ENCODE results near the gene RDH5. TPM values are rescaled to one million over a fixed set of nuclear protein-coding genes. Genes with fewer than 3 reads are reported as not detected.

Gene RDH5
- polyA plus RNA-seq, 1 donor from 2014 or later = 2.2 TPM

- no peaks in the 10 kb centered on the region for H3K36me3 Mint-ChIP-seq
- H3K27ac Mint-ChIP-seq = no peak overlapping the region
- peaks cover 3% of the 10 kb centered on the region for H3K27me3 Mint-ChIP-seq
- H3K9me3 Mint-ChIP-seq = no peaks in the 10 kb centered on the region
- no peak overlapping the region for H3K4me3 Mint-ChIP-seq
- H3K4me1 Mint-ChIP-seq = peaks cover 0 to 3% (median 2%) of the 10 kb centered on the region in 3 donors
These were observed 31.2 kb upstream of the RDH5 start for GRCh38 chr12:55688716-55689655.

GRCh38 chr12:55692631-55693322 lies 27.4 kb upstream of the RDH5 start:
- H3K9me3 Mint-ChIP-seq = no peaks in the 10 kb centered on the region
- no peak overlapping the region for H3K4me3 Mint-ChIP-seq
- peaks cover 1% of the 10 kb centered on the region for H3K27me3 Mint-ChIP-seq
- no peaks in the 10 kb centered on the region for H3K4me1 Mint-ChIP-seq
- H3K27ac Mint-ChIP-seq = no peak overlapping the region
- no peaks in the 10 kb centered on the region for H3K36me3 Mint-ChIP-seq

DNA sequence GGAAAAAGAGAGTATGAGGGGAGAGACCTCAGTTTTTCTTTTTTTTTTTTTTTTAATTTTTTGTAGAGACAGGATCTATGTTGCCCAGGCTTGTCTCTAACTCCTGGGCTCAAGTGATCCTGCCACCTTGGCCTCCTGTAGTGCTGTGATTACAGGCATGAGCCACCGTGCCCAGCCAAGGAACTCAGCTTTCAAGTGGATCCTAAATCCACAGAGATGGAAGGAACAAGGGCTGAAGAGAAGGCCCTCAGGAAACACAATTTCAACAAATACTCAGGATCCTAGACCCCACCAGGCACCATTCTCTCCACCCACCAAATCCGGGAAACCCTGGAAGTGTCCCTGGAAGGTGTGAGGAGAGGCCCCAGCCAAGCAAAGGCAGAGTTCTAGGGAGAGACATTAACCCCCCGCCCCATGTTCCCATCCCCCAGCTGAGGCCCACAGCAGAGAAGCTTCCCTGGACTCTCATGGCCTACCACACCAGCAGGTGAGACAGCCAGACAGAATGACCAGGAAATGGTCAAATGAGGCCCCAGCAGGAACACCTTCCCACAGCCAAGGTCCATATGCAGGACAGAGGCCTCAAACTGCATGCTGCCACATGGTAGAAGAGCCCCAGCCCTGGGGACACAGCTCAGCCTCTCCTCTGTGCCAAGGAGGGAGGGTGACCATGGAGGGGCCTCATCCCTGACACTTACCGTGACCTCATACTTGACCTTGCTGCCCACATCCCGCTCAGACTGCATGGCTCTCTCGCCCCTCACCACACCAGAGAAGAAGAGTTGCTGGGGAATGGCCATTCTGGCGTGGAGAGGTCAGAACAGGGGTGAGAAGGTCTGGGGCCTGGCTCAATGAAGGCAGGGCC lies 26.6 kb upstream of the RDH5 start:
- H3K4me1 Mint-ChIP-seq = no peaks in the 10 kb centered on the region
- H3K9me3 Mint-ChIP-seq = no peaks in the 10 kb centered on the region
- H3K36me3 Mint-ChIP-seq = no peaks in the 10 kb centered on the region
- H3K27ac Mint-ChIP-seq = no peak overlapping the region
- H3K4me3 Mint-ChIP-seq = no peak overlapping the region
- no peaks in the 10 kb centered on the region for H3K27me3 Mint-ChIP-seq

DNA sequence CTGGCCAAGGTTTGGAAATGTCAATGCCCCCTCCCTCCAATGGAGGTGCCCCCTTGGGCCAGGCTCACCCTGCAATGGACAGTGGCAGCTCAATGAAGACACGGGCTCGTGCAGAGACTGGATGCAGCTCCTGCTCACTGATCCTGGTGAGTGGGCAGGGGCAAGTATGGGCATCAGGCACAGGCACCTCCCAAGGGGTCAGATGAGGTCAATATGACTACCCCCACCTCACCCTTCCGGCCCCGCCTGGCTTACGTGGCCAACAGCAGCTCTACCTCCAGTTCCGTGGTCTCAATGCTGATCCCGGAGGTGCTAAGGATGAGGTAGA lies 26.0 kb upstream of the RDH5 start:
- Mint-ChIP-seq H3K27me3 (no peaks in the 10 kb centered on the region), H3K27ac (no peak overlapping the region), H3K4me1 (no peaks in the 10 kb centered on the region), H3K4me3 (no peak overlapping the region), H3K36me3 (no peaks in the 10 kb centered on the region), H3K9me3 (no peaks in the 10 kb centered on the region)

DNA sequence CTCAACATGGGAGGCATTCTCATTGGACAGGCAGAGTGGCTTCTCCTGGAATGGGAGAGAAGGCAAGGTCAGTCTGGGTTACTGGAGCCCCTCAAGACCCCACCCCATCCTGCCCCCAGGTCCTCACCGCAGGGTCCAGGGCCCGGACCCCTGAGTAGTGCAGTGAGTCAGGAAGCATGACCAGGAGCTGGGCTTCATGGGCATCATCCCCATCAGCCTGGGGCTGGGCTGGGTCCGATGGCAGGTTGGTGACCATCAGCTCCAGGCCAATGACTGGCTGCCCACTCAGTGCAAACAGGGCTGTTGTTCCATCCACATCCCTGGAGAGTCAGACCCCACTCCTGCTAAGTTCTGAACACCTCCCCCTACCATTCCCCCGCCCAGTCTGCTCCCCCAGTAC lies 25.5 kb upstream of the RDH5 start:
- Mint-ChIP-seq H3K27me3 (no peaks in the 10 kb centered on the region), H3K36me3 (no peaks in the 10 kb centered on the region), H3K9me3 (no peaks in the 10 kb centered on the region), H3K27ac (no peak overlapping the region), H3K4me3 (no peak overlapping the region), H3K4me1 (no peaks in the 10 kb centered on the region)

DNA sequence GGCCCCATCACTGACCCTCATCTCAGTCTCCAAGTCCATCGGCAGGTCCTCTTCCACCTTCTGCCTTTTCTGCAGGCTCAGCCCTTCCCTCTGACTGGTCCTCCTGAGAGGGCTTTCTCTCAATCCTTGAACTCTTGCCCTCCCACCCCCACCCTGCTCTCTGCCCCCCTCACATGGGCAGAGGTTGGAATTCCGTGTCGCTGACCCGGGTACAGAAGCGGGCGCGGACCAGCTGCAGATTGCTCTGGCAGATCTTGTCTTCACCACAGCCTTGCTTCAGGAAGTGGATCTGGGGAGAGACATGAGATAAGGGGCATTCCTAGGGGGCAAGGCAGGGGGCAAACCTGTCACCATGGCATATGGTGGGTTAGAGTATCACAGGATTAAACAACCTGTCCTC lies 24.8 kb upstream of the RDH5 start:
- Mint-ChIP-seq H3K4me1 (no peaks in the 10 kb centered on the region), H3K36me3 (no peaks in the 10 kb centered on the region), H3K4me3 (no peak overlapping the region), H3K9me3 (no peaks in the 10 kb centered on the region), H3K27me3 (peaks cover 2% of the 10 kb centered on the region), H3K27ac (no peak overlapping the region)

GRCh38 chr12:55696141-55696540 lies 24.1 kb upstream of the RDH5 start:
- no peak overlapping the region for H3K4me3 Mint-ChIP-seq
- H3K9me3 Mint-ChIP-seq = no peaks in the 10 kb centered on the region
- H3K27me3 Mint-ChIP-seq = peaks cover 2% of the 10 kb centered on the region
- H3K36me3 Mint-ChIP-seq = no peaks in the 10 kb centered on the region
- no peak overlapping the region for H3K27ac Mint-ChIP-seq
- H3K4me1 Mint-ChIP-seq = no peaks in the 10 kb centered on the region

DNA sequence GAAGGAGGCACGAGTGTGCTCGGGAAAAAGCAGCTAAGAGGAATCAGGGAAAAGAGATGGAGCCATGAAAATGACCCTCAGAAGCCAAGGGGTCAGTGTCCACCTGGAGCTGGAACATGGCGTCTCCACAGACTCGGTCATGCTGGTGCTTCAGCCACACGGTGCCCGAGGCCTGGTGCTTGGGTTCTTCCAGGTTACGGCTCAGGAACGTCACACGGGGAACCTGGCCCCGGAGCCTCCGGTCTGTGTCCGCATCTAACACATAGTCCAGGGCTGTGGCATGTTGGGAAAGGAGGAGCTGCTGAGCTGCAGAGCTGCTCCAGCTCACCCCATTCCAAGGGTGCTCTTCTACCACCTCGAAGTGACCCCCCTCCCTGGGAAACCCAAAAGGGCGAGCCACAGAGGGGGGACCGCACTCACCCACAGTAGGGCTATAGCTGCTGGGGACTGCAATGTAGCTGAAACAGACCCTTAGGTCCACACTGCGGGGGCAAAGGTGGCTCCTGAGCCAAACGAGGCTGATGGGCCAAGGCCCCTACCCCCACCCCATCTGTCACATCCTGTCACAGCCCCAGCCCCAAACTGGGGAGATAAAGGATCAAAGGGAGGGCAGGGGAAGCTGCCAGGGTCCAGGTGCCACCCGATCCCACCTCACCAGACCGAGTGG lies 23.3 kb upstream of the RDH5 start:
- H3K36me3 Mint-ChIP-seq = no peaks in the 10 kb centered on the region
- H3K4me3 Mint-ChIP-seq = no peak overlapping the region
- no peaks in the 10 kb centered on the region for H3K9me3 Mint-ChIP-seq
- no peaks in the 10 kb centered on the region for H3K4me1 Mint-ChIP-seq
- peaks cover 2% of the 10 kb centered on the region for H3K27me3 Mint-ChIP-seq
- H3K27ac Mint-ChIP-seq = no peak overlapping the region

- Mint-ChIP-seq H3K27ac (no peak overlapping the region), H3K36me3 (no peaks in the 10 kb centered on the region), H3K9me3 (no peaks in the 10 kb centered on the region), H3K27me3 (peaks cover 2% of the 10 kb centered on the region), H3K4me1 (no peaks in the 10 kb centered on the region), H3K4me3 (no peak overlapping the region)
These were observed 22.5 kb upstream of the RDH5 start for GRCh38 chr12:55697686-55698085.

GRCh38 chr12:55698241-55698955 lies 21.8 kb upstream of the RDH5 start:
- Mint-ChIP-seq H3K4me1 (no peaks in the 10 kb centered on the region), H3K4me3 (no peak overlapping the region), H3K27me3 (peaks cover 2% of the 10 kb centered on the region), H3K27ac (no peak overlapping the region), H3K9me3 (no peaks in the 10 kb centered on the region), H3K36me3 (no peaks in the 10 kb centered on the region)

GRCh38 chr12:55698965-55699364 lies 21.2 kb upstream of the RDH5 start:
- H3K27ac Mint-ChIP-seq = no peak overlapping the region

GRCh38 chr12:55699471-55700055 lies 20.6 kb upstream of the RDH5 start:
- Mint-ChIP-seq H3K27me3 (peaks cover 2% of the 10 kb centered on the region), H3K4me1 (no peaks in the 10 kb centered on the region), H3K4me3 (no peak overlapping the region), H3K27ac (no peak overlapping the region), H3K9me3 (no peaks in the 10 kb centered on the region), H3K36me3 (no peaks in the 10 kb centered on the region)

More at GRCh38 chr12:55698965-55699364, 21.2 kb upstream of the RDH5 start:
- Mint-ChIP-seq H3K36me3 (no peaks in the 10 kb centered on the region), H3K4me3 (peak overlapping the region in 1 of 4 donors; percentile 39), H3K27me3 (peaks cover 2% of the 10 kb centered on the region), H3K4me1 (no peaks in the 10 kb centered on the region), H3K9me3 (no peaks in the 10 kb centered on the region)

GRCh38 chr12:55700255-55701018 lies 19.8 kb upstream of the RDH5 start:
- H3K4me1 Mint-ChIP-seq = no peaks in the 10 kb centered on the region
- H3K27ac Mint-ChIP-seq = no peak overlapping the region
- peaks cover 2% of the 10 kb centered on the region for H3K27me3 Mint-ChIP-seq
- no peaks in the 10 kb centered on the region for H3K9me3 Mint-ChIP-seq
- H3K36me3 Mint-ChIP-seq = no peaks in the 10 kb centered on the region
- no peak overlapping the region for H3K4me3 Mint-ChIP-seq
